Peyer's patch (tissue), 4 donors: ENCODE measurements around the gene CFDP1. TPM values are rescaled to one million over a fixed set of nuclear protein-coding genes. Genes with fewer than 3 reads are reported as not detected.
A peak's percentile ranks its signal among the peaks of the same experiment; 100 is the strongest.

Experiments
- DNase-seq, 3 donors: peaks; one replicate each; pipeline ENCODE4 v3.0.0-alpha.2; 2017 to 2019
- H3K27ac ChIP-seq, 4 donors: fragments of 200-600 bp; sonication (generic); one replicate each; pipeline ENCODE4 v1.5.1; 2016 to 2019
- H3K27me3 ChIP-seq, 2 donors: fragments of 200-600 bp; sonication (generic); one replicate each; pipeline ENCODE4 v1.5.1; 2019
- H3K36me3 ChIP-seq, 3 donors: fragments of 200-600 bp; sonication (generic); one replicate each; pipeline ENCODE4 v1.5.1; 2016 to 2019
- H3K4me1 ChIP-seq, 4 donors: fragments of 200-600 bp; sonication (generic); one replicate each; pipeline ENCODE4 v1.5.1; 2016 to 2019
- H3K4me3 ChIP-seq, 4 donors: fragments of 200-600 bp; sonication (generic); 1 replicate in 3 of 4; 2 replicates in 1 of 4; pipeline ENCODE4 v1.5.1; 2016 to 2019; ENCODE audit warnings: mild to moderate bottlenecking in 1 of 4
- H3K9me3 ChIP-seq, 4 donors: fragments of 200-600 bp; sonication (generic); one replicate each; pipeline ENCODE4 v1.5.1; 2016 to 2019; ENCODE audit warnings: mild to moderate bottlenecking in 1 of 4
- POLR2A ChIP-seq, 2 donors: fragments of 450-650 bp; IDR thresholded peaks; one replicate each; pipeline ENCODE4 v1.5.1; 2017; ENCODE audit warnings: antibody characterized with exemption in 2 of 2, mild to moderate bottlenecking in 2 of 2, moderate library complexity in 2 of 2
- total RNA-seq, 4 donors: library from RNA; depleted of rRNA; stranded (reverse); fragments of >200 nt; gene quantifications; one replicate each; pipeline ENCODE4 v1.1.0, GENCODE V29; 2016
- TF ChIP-seq, protein P1 (sequence below), 6 experiments: fragments of 450-650 bp in 4 of 6; fragments of 200-600 bp in 2 of 6; sonication (generic) in 1 of 6; IDR thresholded peaks; one replicate each; pipeline ENCODE4 v1.5.1; 2017 to 2019; ENCODE audit warnings: antibody characterized with exemption in 6 of 6, mild to moderate bottlenecking in 3 of 6, moderate library complexity in 1 of 6

The CFDP1 gene
- total RNA-seq, 4 donors from 2014 or later = 125 to 205 (median 156) TPM

DNA sequence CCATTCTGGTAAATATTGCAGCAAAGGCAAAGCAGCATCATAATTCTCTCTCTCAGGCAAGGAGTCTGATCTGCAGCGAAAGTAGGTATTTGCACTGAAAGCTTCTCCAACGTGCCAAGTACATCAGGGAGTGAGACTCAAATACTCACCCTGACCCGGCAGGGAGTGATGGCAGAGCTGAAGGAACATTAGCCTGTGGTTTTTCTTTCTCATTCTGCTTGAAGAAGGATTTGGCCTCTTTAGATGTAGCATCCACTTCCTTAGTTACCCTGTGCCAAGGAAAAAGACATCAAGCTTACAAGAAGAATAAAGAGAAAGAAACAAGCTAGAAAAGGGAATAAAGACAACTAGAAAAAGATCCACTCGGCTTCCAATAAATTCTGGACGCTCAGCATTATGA lies 38.4 kb downstream of the CFDP1 start:
- Histone ChIP-seq H3K27ac (no peak overlapping the region), H3K4me3 (no peak overlapping the region), H3K4me1 (no peaks in the 10 kb centered on the region), H3K36me3 (peaks cover 0 to 27% (median 0%) of the 10 kb centered on the region in 3 donors), H3K27me3 (no peaks in the 10 kb centered on the region), H3K9me3 (no peaks in the 10 kb centered on the region)
- no peak for DNase-seq
- TF ChIP-seq POLR2A (IDR thresholded peaks at IDR 0.05) = no peak
- TF ChIP-seq, protein P1, sequence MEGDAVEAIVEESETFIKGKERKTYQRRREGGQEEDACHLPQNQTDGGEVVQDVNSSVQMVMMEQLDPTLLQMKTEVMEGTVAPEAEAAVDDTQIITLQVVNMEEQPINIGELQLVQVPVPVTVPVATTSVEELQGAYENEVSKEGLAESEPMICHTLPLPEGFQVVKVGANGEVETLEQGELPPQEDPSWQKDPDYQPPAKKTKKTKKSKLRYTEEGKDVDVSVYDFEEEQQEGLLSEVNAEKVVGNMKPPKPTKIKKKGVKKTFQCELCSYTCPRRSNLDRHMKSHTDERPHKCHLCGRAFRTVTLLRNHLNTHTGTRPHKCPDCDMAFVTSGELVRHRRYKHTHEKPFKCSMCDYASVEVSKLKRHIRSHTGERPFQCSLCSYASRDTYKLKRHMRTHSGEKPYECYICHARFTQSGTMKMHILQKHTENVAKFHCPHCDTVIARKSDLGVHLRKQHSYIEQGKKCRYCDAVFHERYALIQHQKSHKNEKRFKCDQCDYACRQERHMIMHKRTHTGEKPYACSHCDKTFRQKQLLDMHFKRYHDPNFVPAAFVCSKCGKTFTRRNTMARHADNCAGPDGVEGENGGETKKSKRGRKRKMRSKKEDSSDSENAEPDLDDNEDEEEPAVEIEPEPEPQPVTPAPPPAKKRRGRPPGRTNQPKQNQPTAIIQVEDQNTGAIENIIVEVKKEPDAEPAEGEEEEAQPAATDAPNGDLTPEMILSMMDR (IDR thresholded peaks at IDR 0.05) = no peak

DNA sequence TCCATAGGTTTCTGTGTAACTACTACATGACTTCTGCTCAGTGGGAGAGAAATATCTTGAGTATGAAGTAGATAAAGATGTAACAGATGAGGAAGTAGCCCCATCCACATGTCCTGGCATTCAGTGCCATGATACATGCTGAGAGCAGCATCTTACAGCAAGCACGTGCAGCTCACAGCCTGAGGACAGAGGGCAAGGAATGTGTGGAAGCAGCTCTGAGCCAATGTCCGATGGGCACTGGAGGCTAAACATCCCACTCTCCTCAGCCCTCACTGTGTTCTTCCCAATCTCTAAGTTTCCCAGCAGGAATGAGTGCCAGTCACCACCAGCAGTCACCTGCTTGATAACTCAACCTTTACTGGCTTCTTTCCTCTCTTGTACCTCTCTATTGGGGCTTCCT lies 40.4 kb downstream of the CFDP1 start:
- Histone ChIP-seq H3K4me3 (no peak overlapping the region), H3K4me1 (no peaks in the 10 kb centered on the region), H3K36me3 (peaks cover 0 to 30% (median 0%) of the 10 kb centered on the region in 3 donors), H3K9me3 (no peaks in the 10 kb centered on the region), H3K27me3 (no peaks in the 10 kb centered on the region), H3K27ac (peak overlapping the region in 2 of 4 donors; percentile 46 to 48)
- TF ChIP-seq, protein P1 (IDR thresholded peaks at IDR 0.05) = no peak
- no peak for TF ChIP-seq POLR2A (IDR thresholded peaks at IDR 0.05)
- peak in 1 of 3 donors; percentile 55 for DNase-seq

DNA sequence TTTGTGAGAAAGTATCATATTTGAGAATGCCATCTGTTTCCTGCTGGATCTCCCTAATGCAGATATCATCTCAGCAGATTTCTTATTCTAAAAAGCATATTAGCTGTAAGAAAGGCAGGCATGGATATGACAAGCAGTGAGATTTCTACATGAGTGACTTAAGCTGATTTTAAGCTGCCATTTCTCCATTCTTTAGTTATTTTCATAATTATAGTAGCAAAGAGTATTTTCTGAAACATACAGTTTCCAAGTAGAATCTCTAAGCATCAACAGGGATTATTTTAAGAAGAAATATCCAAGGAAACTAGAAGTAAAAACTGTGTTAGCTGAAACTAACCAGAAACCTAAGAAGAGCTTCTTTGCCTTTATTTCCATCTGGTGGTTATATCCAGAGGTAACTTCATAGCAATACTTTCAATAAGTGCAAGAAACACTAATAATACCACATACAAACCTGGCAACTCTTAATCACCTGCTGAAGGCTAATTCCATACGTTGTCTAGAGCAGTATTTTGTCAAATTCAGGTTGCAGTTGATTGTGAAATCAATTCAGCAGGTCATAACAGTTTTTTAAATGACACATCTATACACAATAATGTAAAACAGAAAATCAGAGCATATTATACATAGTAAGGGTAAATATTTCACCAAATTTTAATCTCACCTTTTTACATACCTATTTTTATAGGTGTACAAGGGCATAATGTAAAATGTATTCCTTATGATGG lies 42.2 kb downstream of the CFDP1 start:
- no peak for DNase-seq
- Histone ChIP-seq H3K4me3 (no peak overlapping the region), H3K4me1 (no peaks in the 10 kb centered on the region), H3K27me3 (no peaks in the 10 kb centered on the region), H3K9me3 (no peaks in the 10 kb centered on the region), H3K27ac (no peak overlapping the region), H3K36me3 (peaks cover 0 to 30% (median 0%) of the 10 kb centered on the region in 3 donors)
- no peak for TF ChIP-seq POLR2A (IDR thresholded peaks at IDR 0.05)
- TF ChIP-seq, protein P1 (IDR thresholded peaks at IDR 0.05) = no peak

DNA sequence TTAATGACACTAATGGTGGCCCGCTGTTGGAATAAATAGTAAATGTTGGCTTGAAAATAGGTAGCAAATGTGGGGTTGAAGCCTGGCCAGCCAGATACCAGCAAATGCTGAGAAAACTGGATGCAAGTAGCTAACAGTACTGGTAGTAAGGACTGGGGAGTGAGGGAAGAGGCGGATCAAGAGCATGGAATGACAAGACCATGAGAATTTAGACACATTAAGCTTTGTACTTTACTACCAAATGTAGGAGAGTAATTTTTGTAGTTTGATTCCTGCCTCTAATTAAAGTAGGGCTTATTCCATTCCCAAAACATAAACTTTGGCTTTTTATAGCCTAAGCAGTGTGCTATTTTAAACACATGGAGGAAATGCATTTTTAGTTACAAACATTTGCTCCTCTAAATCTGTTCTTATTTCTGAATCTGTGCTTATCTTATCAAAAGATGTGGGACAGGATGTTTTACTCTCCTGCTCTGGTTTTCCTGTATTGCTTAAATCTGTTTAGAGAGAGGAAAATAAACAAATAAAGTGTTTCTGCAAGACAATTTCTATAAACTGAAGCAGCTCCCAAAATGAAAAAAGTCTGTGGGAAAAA lies 44.1 kb downstream of the CFDP1 start:
- no peak for DNase-seq
- no peak for TF ChIP-seq POLR2A (IDR thresholded peaks at IDR 0.05)
- TF ChIP-seq, protein P1 (IDR thresholded peaks at IDR 0.05) = no peak
- Histone ChIP-seq H3K27ac (peak overlapping the region in 2 of 4 donors; percentile 13 to 37), H3K9me3 (no peaks in the 10 kb centered on the region), H3K4me1 (no peaks in the 10 kb centered on the region), H3K4me3 (no peak overlapping the region), H3K36me3 (peaks cover 0 to 23% (median 0%) of the 10 kb centered on the region in 3 donors), H3K27me3 (no peaks in the 10 kb centered on the region)

DNA sequence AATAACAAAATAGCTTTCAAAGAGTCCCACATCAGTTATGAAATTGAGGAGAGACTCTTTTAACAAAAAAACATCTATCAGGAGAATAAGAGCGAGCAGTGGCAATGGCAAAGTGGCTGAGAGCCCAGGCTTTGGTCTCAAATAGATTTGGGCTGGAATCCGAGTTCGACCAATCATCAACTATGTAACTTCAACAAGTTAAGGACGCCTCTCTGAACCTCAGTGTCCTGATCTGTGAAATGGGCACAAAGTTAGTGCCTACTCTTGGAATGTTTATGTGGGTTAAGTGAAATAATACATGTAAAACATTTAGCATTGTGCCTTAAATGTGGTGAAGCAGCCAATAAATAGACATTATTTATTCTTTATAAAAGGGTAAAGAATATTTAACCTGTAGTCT lies 45.4 kb downstream of the CFDP1 start:
- H3K4me3 ChIP-seq = no peak overlapping the region
- DNase-seq = no peak
- peaks cover 0 to 18% (median 0%) of the 10 kb centered on the region in 3 donors for H3K36me3 ChIP-seq
- H3K27me3 ChIP-seq = no peaks in the 10 kb centered on the region
- no peaks in the 10 kb centered on the region for H3K9me3 ChIP-seq
- TF ChIP-seq, protein P1 (IDR thresholded peaks at IDR 0.05) = no peak
- TF ChIP-seq POLR2A (IDR thresholded peaks at IDR 0.05) = no peak
- peak overlapping the region in 1 of 4 donors; percentile 13 for H3K27ac ChIP-seq
- no peaks in the 10 kb centered on the region for H3K4me1 ChIP-seq
